Activated CD4-positive, alpha-beta T cell treated with anti-CD3 and anti-CD28 coated beads, Interleukin-2, amount 50 U/mL, for 24 hours (primary cell): ENCODE results near the gene RALGAPB.
"Not testable (repeated sequence)": the region's sequence is repeated elsewhere in the genome, so short reads cannot be mapped to it uniquely, and the experiment has no call there.

Source experiments
- DNase-seq, 2 donors: peaks; one replicate each; pipeline ENCODE4 v3.0.0-alpha.2; 2020; ENCODE audit warnings: low read depth in 1 of 2, low spot score in 1 of 2

The RALGAPB gene

GRCh38 chr20:38583306-38583705, 110.7 kb downstream of the RALGAPB start:
- DNase-seq: no peak

GRCh38 chr20:38584099-38584763, 111.6 kb downstream of the RALGAPB start:
- no peak for DNase-seq

- DNase-seq: no peak
Measured at GRCh38 chr20:38585404-38586180, 112.9 kb downstream of the RALGAPB start.

GRCh38 chr20:38586181-38586525, 113.5 kb downstream of the RALGAPB start:
- DNase-seq: no peak

GRCh38 chr20:38588303-38588702, 115.7 kb downstream of the RALGAPB start:
- no peak for DNase-seq

- DNase-seq: no peak
Measured at GRCh38 chr20:38589351-38589750, 116.7 kb downstream of the RALGAPB start.

- no peak for DNase-seq
Measured at GRCh38 chr20:38589967-38590675, 117.5 kb downstream of the RALGAPB start.

GRCh38 chr20:38590676-38591473, 118.2 kb downstream of the RALGAPB start:
- no peak for DNase-seq

GRCh38 chr20:38591474-38592410, 119.1 kb downstream of the RALGAPB start:
- no peak for DNase-seq

GRCh38 chr20:38592411-38592790, 119.8 kb downstream of the RALGAPB start:
- not testable (repeated sequence) for DNase-seq

GRCh38 chr20:38594281-38594680, 121.6 kb downstream of the RALGAPB start:
- DNase-seq: not testable (repeated sequence)

- DNase-seq: not testable (repeated sequence)
Measured at GRCh38 chr20:38595886-38596285, 123.2 kb downstream of the RALGAPB start.

- no peak for DNase-seq
Measured at GRCh38 chr20:38599410-38599882, 126.8 kb downstream of the RALGAPB start.

- no peak for DNase-seq
Measured at GRCh38 chr20:38600057-38600456, 127.4 kb downstream of the RALGAPB start.

GRCh38 chr20:38601216-38602184, 128.9 kb downstream of the RALGAPB start, which contains the start of gene ARHGAP40:
Gene ARHGAP40, plus strand, starts transcription at chr20:38601809.
- peak in 1 of 2 donors; percentile 3 for DNase-seq

- no peak for DNase-seq
Measured at GRCh38 chr20:38602185-38602581, 129.5 kb downstream of the RALGAPB start.

GRCh38 chr20:38603286-38603685, 130.6 kb downstream of the RALGAPB start:
- no peak for DNase-seq

- no peak for DNase-seq
Measured at GRCh38 chr20:38604873-38605303, 132.2 kb downstream of the RALGAPB start.

- no peak for DNase-seq
Measured at GRCh38 chr20:38607351-38607750, 134.7 kb downstream of the RALGAPB start.
